IPS-15b (cell line): ENCODE results near the gene BICD1.

Source experiments
- H3K27me3 ChIP-seq: one replicate; pipeline ENCODE4 v1.6.1; 2013; ENCODE audit warnings: low read length; ENCODE audit not compliant: control insufficient read depth, insufficient read depth
- H3K36me3 ChIP-seq: one replicate; pipeline ENCODE4 v1.6.1; 2013; ENCODE audit warnings: low read length; ENCODE audit not compliant: control insufficient read depth, insufficient read depth
- H3K4me1 ChIP-seq: one replicate; pipeline ENCODE4 v1.6.1; 2013; ENCODE audit warnings: mild to moderate bottlenecking, low read length; ENCODE audit not compliant: control insufficient read depth, insufficient read depth
- H3K4me3 ChIP-seq: one replicate; pipeline ENCODE4 v1.5.1; 2013; ENCODE audit warnings: low read depth, low read length
- H3K9ac ChIP-seq: one replicate; pipeline ENCODE4 v1.6.1; 2013; ENCODE audit warnings: low read depth, mild to moderate bottlenecking, low read length
- H3K9me3 ChIP-seq: one replicate; pipeline ENCODE4 v1.6.1; 2013; ENCODE audit warnings: mild to moderate bottlenecking, low read length; ENCODE audit not compliant: control insufficient read depth, insufficient read depth

The BICD1 gene

DNA sequence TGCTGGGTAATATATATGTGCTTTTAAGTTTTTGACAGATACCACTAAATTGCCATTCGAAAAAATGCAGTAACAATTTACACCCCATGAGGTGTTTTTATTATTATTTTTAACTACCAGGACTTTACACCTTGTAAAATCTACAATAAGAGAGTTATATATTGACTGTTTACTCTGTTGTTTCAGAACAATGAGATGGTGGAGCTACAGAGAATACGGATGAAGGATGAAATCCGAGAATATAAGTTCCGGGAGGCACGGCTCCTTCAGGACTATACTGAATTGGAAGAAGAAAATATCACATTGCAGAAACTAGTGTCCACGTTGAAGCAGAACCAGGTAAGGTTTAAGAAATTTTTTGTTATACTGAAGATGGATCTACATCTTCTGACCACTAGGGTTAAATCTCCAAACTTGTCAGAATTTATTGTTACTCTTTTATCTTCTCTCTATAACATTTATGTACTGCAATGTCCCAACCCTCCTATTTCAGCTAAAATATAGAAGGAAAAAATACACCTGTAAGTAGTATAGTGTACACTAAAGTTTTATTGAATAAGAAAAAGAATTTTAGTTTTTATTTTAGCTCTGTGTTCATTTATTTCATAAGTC lies 187.3 kb downstream of the BICD1 start:
- H3K4me1 ChIP-seq, result peaks cover 6% of the 10 kb centered on the region
- no peak overlapping the region for H3K4me3 ChIP-seq
- H3K36me3 ChIP-seq, result peaks cover 2% of the 10 kb centered on the region
- H3K9me3 ChIP-seq, result no peaks in the 10 kb centered on the region
- H3K9ac ChIP-seq, result no peak overlapping the region
- no peaks in the 10 kb centered on the region for H3K27me3 ChIP-seq

DNA sequence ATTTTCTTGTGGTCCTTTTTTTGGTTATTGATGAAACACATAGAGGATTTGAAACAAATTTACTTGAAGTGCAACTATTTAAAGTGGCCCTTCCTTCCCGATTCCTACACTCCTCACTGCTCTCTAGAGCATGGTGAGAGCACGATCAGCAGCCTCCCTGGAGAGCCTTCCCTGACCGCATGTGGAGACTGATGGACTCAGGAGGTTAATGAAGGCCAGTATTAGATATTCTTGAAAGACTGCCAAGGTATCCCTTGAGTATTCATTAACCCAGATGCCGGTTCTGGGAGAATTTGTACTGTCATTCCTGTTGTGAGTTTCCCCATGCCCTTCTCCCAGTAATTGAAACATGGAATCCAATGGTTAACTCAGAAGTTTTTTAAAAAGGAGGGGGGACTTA lies 189.9 kb downstream of the BICD1 start:
- H3K9me3 ChIP-seq, result no peaks in the 10 kb centered on the region
- H3K4me3 ChIP-seq, result no peak overlapping the region
- no peak overlapping the region for H3K9ac ChIP-seq
- H3K27me3 ChIP-seq, result no peaks in the 10 kb centered on the region
- H3K36me3 ChIP-seq, result peaks cover 2% of the 10 kb centered on the region
- no peaks in the 10 kb centered on the region for H3K4me1 ChIP-seq

DNA sequence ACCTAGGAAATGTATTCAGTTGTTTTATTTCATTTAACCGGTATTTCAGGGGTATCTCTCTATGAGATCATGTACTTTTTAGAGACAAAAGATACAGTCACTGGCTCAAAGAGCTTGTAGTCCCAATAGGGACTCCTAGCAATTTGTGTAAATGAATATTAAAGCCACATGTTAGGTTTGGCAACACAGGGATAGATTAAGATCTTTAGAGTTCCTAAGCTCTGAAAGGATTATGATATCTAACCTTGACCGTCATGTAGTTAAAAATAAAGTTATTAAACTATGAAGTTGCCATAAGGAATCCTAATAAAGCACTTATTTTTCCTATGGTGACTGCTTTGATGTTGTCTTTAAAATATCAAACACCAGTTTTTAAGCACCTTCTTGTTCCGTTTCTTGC lies 192.3 kb downstream of the BICD1 start:
- H3K9me3 ChIP-seq, result no peaks in the 10 kb centered on the region
- H3K4me3 ChIP-seq, result no peak overlapping the region
- H3K4me1 ChIP-seq, result no peaks in the 10 kb centered on the region
- no peak overlapping the region for H3K9ac ChIP-seq
- H3K27me3 ChIP-seq, result no peaks in the 10 kb centered on the region
- peaks cover 5% of the 10 kb centered on the region for H3K36me3 ChIP-seq

DNA sequence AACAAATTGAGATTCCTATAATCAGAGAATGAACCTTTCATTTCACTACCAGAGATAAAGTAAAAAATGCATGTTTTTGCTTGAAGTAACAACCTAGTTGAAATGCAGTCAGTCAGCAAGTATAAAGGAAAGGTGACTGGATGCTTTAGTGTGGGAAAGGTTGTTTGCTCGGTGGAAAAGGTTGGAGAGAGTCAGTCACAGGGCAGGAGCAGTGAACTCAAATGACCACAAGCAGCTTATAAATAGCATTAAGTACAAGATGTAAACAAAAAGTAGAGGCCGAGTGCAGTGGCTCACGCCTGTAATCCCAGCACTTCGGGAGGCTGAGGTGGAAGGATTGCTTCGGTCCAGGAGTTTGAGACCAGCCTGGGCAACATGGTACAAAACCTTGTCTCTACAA lies 194.6 kb downstream of the BICD1 start:
- Histone ChIP-seq H3K27me3 (no peaks in the 10 kb centered on the region), H3K4me3 (no peak overlapping the region), H3K9me3 (no peaks in the 10 kb centered on the region), H3K9ac (no peak overlapping the region), H3K4me1 (no peaks in the 10 kb centered on the region), H3K36me3 (peaks cover 14% of the 10 kb centered on the region)

DNA sequence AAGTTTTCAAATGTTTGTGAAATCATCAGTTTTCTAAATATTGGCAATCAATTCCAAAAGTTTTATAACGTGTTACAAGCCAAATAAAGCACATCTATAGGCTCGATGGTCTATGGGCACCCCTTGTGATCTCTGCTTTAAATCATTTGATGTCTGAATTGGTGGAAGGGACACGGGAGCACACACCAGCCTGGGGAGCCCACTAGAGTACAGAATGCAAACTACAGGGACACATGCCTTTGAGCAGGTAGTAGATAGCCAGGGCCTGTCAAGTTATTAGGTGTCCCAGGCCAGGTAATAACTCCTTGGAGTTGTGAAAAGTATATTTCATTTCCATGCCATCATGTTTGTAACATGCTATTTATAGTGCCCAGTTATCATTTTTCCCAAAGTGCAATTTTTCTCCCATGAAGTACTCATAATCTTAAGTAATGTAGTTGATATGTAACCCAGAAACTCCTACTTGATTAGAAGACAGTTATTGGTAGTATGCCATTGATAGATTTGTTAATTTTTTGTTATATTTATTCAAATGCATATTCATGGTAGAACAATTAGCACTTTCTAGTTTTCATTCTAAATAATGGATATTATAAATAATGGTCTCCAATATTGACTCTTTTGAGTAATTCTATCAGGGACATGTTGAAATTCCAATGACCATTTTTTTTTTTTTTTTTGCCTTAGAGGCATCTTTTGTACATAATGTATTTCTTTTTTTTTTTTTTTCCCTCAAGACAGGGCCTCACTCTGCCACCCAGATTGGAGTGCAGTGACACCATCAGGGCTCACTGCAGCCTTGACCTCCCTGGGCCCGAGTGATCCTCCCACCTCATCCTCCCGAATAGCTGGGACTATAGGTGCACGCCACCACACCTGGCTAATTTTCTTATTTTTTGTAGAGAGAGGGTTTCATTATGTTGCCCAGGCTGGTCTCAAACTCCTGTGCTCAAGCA lies 195.8 kb downstream of the BICD1 start:
- H3K9me3 ChIP-seq, result no peaks in the 10 kb centered on the region
- H3K27me3 ChIP-seq, result no peaks in the 10 kb centered on the region
- H3K36me3 ChIP-seq, result peaks cover 14% of the 10 kb centered on the region
- no peaks in the 10 kb centered on the region for H3K4me1 ChIP-seq
- H3K9ac ChIP-seq, result no peak overlapping the region
- no peak overlapping the region for H3K4me3 ChIP-seq

DNA sequence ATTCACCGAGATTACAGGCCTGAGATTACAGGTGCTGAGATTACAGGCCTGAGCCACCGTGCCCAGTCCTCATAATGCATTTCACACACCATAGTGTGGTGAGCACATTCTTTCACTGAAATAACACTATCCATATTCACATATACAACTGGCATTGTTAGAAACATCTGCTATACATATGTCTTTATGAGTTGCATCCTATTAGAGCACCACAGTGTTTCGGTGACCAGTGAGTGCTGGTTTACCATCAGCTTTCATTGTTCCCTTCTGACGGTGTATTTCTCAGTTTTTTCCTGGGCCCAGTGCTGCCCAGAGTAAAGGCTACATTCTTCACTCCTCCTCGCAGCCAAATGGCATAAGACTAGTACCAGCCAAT lies 196.5 kb downstream of the BICD1 start:
- no peaks in the 10 kb centered on the region for H3K27me3 ChIP-seq
- H3K9me3 ChIP-seq, result no peaks in the 10 kb centered on the region
- H3K4me1 ChIP-seq, result no peaks in the 10 kb centered on the region
- peaks cover 12% of the 10 kb centered on the region for H3K36me3 ChIP-seq
- no peak overlapping the region for H3K4me3 ChIP-seq
- no peak overlapping the region for H3K9ac ChIP-seq

DNA sequence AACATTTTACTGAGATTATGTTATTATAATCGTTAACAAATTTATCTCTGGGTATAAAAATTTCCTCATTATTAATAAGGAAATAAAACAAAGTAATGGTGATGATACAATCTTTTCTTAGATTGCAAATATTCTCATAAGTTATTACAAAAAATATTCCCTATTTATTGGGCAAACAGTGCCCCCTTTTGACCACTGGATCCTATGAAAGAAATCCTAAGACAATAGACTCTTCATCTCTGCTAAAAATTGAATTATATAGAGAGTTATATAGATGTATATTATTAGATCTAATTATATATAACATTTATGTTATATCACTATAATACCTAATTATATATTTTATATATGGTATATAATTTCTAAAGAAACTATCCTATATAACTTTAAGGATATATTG lies 198.5 kb downstream of the BICD1 start:
- no peaks in the 10 kb centered on the region for H3K27me3 ChIP-seq
- H3K36me3 ChIP-seq, result peaks cover 12% of the 10 kb centered on the region
- no peaks in the 10 kb centered on the region for H3K9me3 ChIP-seq
- H3K9ac ChIP-seq, result no peak overlapping the region
- H3K4me3 ChIP-seq, result no peak overlapping the region
- H3K4me1 ChIP-seq, result no peaks in the 10 kb centered on the region

DNA sequence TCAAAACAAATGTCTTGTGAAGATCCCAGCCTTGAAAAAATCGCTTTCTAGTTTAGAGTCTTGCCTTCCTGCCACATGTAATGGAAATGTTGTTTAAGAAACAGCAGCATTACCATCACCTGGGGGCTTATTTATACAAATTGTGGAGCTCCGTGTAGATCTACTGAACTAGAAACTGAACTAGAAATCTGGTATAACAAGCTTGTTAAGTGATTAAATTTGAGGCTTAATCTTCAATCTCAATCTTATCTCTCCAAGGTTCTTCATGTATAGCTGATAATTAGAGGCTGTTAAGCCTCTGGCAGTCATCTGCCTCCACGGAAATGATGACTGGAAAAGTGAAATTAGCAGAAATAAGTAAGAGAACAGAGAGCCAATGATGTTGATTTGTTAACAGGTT lies 200.7 kb downstream of the BICD1 start:
- Histone ChIP-seq H3K9ac (no peak overlapping the region), H3K4me3 (no peak overlapping the region), H3K4me1 (no peaks in the 10 kb centered on the region), H3K9me3 (no peaks in the 10 kb centered on the region), H3K36me3 (peaks cover 14% of the 10 kb centered on the region), H3K27me3 (no peaks in the 10 kb centered on the region)

DNA sequence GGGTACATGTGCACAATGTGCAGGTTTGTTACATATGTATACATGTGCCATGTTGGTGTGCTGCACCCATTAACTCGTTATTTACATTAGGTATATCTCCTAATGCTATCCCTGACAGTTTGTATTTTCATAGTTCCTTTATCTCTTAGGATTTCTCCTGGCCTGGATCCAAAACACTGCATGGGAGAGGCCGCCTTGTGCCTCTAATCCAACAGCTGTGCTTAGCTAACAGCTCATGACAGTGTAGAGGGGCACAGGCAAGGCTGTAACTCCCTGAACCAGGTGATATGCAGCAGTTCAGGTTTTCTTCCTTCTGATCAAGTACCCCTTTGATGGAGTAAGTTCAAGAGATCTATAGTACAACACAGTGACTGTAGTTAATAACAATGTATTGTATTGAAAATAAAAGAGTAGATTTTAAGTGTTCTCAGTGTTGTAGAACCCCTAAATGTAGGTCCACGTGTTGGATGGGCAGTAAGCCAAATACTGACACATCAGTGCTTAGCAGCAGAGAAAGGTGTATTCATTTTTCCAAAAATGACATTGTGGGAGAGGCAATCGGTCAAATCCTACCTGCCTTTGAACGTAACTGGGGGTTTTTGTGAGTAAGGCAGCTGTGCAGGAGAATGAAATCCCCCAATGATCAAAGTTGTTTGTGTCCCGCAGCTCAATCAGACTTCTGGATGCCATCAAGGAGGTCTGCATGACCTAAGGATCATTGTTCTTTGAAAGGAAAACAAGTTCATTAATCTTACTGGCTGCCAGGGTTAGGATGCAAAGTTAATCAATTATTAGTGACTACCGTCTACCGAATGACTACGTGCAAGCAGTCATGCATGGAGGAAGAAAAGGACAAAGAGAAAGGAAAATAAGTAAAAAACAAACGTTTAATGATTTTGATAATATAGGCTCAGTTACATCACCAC lies 203.4 kb downstream of the BICD1 start:
- no peak overlapping the region for H3K9ac ChIP-seq
- no peak overlapping the region for H3K4me3 ChIP-seq

DNA sequence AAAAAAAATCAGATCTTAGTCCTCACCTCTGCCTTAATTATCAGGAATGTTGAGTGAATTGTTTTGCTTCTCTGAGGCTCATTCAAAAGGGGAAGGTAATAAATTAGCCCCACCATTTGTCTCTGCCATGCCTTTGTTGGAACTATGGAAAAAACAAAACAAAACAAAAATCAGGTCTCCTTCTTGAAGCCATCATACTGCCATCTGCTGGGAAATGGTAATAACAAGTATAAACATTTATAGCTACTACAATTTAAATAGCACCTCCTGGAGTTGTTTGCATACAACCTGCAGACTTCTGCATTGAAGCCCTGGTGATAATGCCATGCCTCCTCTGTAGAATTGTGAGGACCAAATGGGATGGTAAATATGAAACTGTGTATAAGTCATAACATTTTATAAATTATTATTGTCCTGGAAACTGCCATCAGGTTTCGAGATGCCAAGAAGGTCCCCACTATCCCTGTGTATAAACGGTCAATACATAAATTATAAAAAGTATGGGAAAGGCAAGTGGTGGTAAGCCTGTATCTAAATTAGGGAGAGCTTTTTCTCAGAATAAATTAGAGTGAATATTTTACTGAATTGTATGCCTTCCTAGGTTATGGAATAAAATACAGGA lies 205.5 kb downstream of the BICD1 start:
- no peaks in the 10 kb centered on the region for H3K4me1 ChIP-seq
- H3K27me3 ChIP-seq, result no peaks in the 10 kb centered on the region
- H3K4me3 ChIP-seq, result no peak overlapping the region
- H3K9me3 ChIP-seq, result no peaks in the 10 kb centered on the region
- H3K9ac ChIP-seq, result no peak overlapping the region
- H3K36me3 ChIP-seq, result peaks cover 3% of the 10 kb centered on the region

More for the DNA sequence above, 203.4 kb downstream of the BICD1 start:
- Histone ChIP-seq H3K27me3 (no peaks in the 10 kb centered on the region), H3K36me3 (peaks cover 6% of the 10 kb centered on the region), H3K9me3 (no peaks in the 10 kb centered on the region), H3K4me1 (no peaks in the 10 kb centered on the region)

DNA sequence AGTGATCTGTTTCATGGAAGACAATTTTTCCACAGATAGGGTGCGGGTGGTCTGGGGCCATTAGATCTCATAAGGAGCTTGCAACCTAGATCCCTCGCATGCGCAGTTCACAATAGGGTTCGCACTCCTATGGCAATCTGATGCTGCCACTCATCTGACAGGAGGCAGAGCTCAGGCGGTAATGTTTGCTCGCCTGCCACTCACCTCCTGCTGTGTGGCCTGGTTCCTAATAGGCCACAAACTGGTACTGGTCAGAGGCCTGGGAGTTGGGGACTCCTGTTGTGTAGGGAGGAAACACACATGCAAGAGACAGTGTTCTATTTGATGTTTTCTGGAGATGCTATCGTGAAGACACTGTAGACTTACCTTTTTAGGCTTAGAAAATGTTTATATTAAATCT lies 215.7 kb downstream of the BICD1 start:
- Histone ChIP-seq H3K36me3 (peaks cover 1% of the 10 kb centered on the region), H3K9me3 (no peaks in the 10 kb centered on the region), H3K4me3 (no peak overlapping the region), H3K4me1 (no peaks in the 10 kb centered on the region), H3K9ac (no peak overlapping the region), H3K27me3 (no peaks in the 10 kb centered on the region)
